Lower leg skin (tissue), 4 donors: ENCODE results near the gene ZC3HAV1L. TPM values are rescaled to one million over a fixed set of nuclear protein-coding genes. Genes with fewer than 3 reads are reported as not detected.

Source experiments
- DNase-seq, 2 donors: peaks; one replicate each; pipeline ENCODE4 v3.0.0-alpha.2; 2019; ENCODE audit warnings: low spot score in 2 of 2
- H3K4me3 ChIP-seq: fragments of 200-600 bp; sonication (generic); 2 replicates; pipeline ENCODE4 v1.5.1; 2017; ENCODE audit warnings: mild to moderate bottlenecking, low read depth; ENCODE audit not compliant: poor library complexity, severe bottlenecking
- CTCF ChIP-seq, 3 donors: fragments of 450-650 bp; IDR thresholded peaks; one replicate each; pipeline ENCODE4 v1.5.1; 2016; ENCODE audit warnings: antibody characterized with exemption in 3 of 3, mild to moderate bottlenecking in 3 of 3, moderate library complexity in 2 of 3
- POLR2A ChIP-seq, 2 donors: fragments of 450-650 bp; IDR thresholded peaks; one replicate each; pipeline ENCODE4 v1.6.1; 2016 to 2017; ENCODE audit warnings: antibody characterized with exemption in 2 of 2, mild to moderate bottlenecking in 1 of 2, moderate library complexity in 1 of 2
- WGBS, 2 donors: methylation state at CpG; one replicate each; pipeline ENCODE4 v1.1.5; 2018; 5-methylcytosine and 5-hydroxymethylcytosine counted together
- intact Hi-C: fragments of 100-400 bp; cut with DNase I; formaldehyde crosslinking; loops from one replicate; pipeline ENCODE4 v1.15.0; 2023; ENCODE audit warnings: low total_unique reads
- total RNA-seq, 4 donors: library from RNA; depleted of rRNA; stranded (reverse); fragments of >200 nt; gene quantifications; one replicate each; pipeline ENCODE4 v1.1.0, GENCODE V29; 2016

The ZC3HAV1L gene
- total RNA-seq, 4 donors from 2014 or later, result 16.2 to 47.4 (median 30.6) TPM

DNA sequence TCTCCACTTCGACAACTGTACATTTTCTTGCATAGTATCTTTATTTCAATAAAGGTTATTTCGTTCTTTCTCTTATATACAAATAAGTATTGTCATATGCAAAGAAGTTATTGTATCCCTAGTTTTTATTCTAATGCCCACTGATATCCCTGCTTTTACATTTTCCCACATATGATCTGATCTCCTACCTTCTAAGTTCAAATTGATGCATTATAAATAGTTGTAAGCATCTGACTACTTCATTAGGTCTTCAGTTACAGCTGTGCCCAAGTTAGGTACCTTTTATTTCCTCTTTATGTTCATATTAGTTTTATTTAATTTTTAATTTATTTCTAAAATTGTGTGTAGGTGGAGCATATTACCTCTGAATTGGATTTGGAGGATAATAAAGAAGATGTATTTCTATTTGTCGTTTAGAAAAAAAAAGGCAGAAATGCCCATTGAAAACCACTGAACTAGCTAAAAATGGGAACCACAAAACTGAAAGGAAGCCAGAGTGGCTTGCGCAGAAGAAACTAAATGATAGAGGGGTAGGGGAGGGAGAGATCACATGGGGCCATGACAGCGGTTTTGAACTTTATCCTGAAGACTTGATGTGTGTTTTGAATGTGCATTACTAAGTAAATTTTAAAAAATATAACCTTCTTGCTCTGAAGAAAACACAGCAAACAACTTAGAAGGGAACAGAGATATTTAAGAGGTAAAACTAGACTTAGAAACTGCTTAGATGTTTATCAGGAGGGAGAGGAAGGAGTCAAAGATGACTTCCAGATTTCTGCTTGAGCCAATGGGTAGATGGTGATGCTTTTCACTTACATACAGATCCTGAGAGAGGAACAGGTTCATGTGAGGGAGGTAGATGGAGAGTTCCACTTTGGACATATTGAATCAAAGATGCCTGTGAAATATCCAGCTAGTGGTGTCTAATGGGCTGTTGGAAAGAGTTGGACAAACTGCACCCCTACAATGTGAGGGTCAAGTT lies 9.3 kb upstream of the ZC3HAV1L start:
- intact Hi-C loops, result no loop called here

GRCh38 chr7:139043823-139044812 lies 8.3 kb upstream of the ZC3HAV1L start:
- TF ChIP-seq CTCF (IDR thresholded peaks at IDR 0.05), result no peak
- H3K4me3 ChIP-seq, result no peak overlapping the region
- DNase-seq, result no peak
- intact Hi-C loops, result no loop called here
- WGBS, 2 donors, result 75 to 79% methylated on average over 14 of the region's 14 CpGs

More for the DNA sequence above, 9.3 kb upstream of the ZC3HAV1L start:
- TF ChIP-seq POLR2A (IDR thresholded peaks at IDR 0.05), result no peak
- TF ChIP-seq CTCF (IDR thresholded peaks at IDR 0.05), result no peak
- no peak overlapping the region for H3K4me3 ChIP-seq
- WGBS, 2 donors, result 87 to 88% methylated on average over 5 of the region's 5 CpGs
- no peak for DNase-seq

DNA sequence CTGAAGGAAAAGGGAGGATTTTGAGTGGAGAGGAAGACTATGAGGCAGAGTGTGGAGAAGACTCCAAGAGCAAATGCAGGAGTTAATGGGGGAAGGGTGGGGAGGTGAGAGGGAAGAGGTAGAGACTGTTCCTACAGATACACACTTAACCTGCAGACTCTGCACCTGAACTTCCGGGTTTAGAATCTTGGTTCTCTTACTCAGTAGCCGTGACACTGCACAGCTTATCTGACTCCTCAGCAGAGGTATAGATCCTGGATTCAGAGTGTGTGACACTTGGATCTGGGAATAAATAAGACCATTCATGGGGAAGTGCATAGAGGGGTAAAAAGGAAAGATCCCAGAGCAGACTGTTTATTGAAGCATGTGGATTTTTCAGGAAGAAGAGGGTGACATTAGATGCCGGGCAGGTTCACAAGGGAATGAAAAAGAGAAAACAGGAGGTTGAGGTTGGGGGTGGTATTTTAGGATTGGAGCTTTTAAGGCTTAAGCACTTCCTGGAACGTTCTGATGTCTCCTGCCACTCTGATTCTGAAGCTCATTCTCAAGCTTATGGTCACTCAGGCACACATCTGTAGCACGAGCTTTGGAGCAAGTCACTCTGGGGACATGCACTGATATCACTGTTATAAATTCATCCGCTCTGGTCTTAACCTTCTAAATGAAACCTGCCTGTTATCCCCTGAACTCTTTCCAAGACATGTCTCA lies 5.7 kb upstream of the ZC3HAV1L start:
- WGBS, 2 donors, result 65 to 72% methylated on average over 6 of the region's 6 CpGs

DNA sequence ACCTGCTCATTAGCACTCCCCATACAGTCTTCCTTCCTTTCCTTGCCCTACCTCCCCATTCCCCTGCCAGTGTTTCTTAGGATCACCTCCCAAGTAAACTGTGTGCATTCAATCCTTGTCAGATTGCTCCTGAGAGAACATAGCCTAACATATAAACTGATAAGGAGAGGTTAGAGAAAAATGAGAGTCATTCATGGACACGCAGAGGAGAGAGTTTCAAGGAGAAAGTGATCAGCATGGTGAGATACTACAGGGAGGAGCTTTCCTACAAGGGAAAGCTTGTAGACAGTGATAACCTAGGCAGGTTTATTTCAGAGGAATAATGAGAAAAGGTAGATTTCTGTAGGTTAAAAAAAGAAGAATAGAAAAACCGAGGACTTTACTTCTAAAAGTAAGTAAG lies 2.8 kb upstream of the ZC3HAV1L start:
- TF ChIP-seq POLR2A (IDR thresholded peaks at IDR 0.05) (no peak), CTCF (IDR thresholded peaks at IDR 0.05) (no peak)
- DNase-seq, result no peak
- intact Hi-C loops, result no loop called here
- no peak overlapping the region for H3K4me3 ChIP-seq
- 89 to 96% methylated on average over 2 of the region's 2 CpGs for WGBS, 2 donors

More for the DNA sequence above, 5.7 kb upstream of the ZC3HAV1L start:
- TF ChIP-seq CTCF (IDR thresholded peaks at IDR 0.05), result no peak
- TF ChIP-seq POLR2A (IDR thresholded peaks at IDR 0.05), result no peak
- no peak overlapping the region for H3K4me3 ChIP-seq
- intact Hi-C loops, result no loop called here
- DNase-seq, result no peak

DNA sequence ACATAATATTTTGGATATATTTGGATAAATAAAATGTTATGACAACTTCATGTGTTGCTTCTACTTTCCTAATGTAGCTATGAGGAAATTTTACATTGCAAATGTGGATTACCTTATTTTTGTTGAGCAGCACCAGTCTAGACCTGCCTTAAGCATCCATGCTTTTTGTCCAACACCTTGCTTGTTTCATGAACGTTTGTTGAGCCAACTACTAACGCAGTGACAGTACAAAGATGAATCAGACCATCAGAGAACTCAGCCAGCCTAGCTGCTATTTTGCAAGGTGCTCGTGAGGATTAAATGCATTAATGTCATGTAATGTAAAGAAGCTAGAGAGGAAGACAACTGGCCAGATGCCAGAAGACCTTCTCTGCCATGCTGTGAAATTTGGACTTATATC lies 1.1 kb upstream of the ZC3HAV1L start:
- peak in 1 of 2 donors; percentile 18 for DNase-seq
- intact Hi-C loops, result no loop called here
- TF ChIP-seq CTCF (IDR thresholded peaks at IDR 0.05), result no peak
- no peak for TF ChIP-seq POLR2A (IDR thresholded peaks at IDR 0.05)
- WGBS, 2 donors, result 50 to 53% methylated on average over 3 of the region's 3 CpGs
- no peak overlapping the region for H3K4me3 ChIP-seq
